Measurements from ENCODE around the gene BTN1A1. TPM values are rescaled to one million over a fixed set of nuclear protein-coding genes. Genes with fewer than 3 reads are reported as not detected.

Gene BTN1A1
- total RNA-seq, 1 experiment from 2014 or later = 0.10 TPM

- Histone ChIP-seq H3K36me3 (ENCODE audit: control insufficient read depth, insufficient read depth, low read length) (no peaks in the 10 kb centered on the region), H3K4me1 (ENCODE audit: control insufficient read depth, insufficient read depth, low read length) (no peaks in the 10 kb centered on the region), H3K4me3 (ENCODE audit: low read depth in 2 of 2, low read length in 2 of 2) (no peak overlapping the region), H3K27ac (ENCODE audit: low read length) (no peak overlapping the region), H3K27me3 (ENCODE audit: control insufficient read depth, insufficient read depth, low read length) (no peaks in the 10 kb centered on the region), H3K9me3 (ENCODE audit: control insufficient read depth, insufficient read depth, low read depth, low read length) (no peaks in the 10 kb centered on the region)
- in situ Hi-C loops (cut with HindIII; ENCODE audit: low pct_unique_long_range_greater_than_20kb, low sequenced_read_pairs) (no loop called here), intact Hi-C loops (cut with micrococcal nuclease; ENCODE audit: unreplicated experiment) (no loop called here)
- ChIA-PET POLR2A (interaction anchor here (0.6 kb wide), 1 partner anchor 176 kb away, joined by 13 read pairs; no protein-coding TSS in a partner anchor), CTCF (no interaction called here)
- TF ChIP-seq TCF7L2 (IDR thresholded peaks at IDR 0.05; ENCODE audit: low read depth, low read length) (no peak), REST (IDR thresholded peaks at IDR 0.05; ENCODE audit: insufficient read depth in 1 of 2, low read depth in 2 of 2, low read length in 1 of 2) (no peak), SIN3A (IDR thresholded peaks at IDR 0.05; ENCODE audit: borderline replicate concordance, insufficient read depth, low read depth, low read length) (no peak), CTCF (IDR thresholded peaks at IDR 0.05) (no peak), POLR2AphosphoS5 (IDR thresholded peaks at IDR 0.05; ENCODE audit: low read depth, low read length) (no peak)
- BruUV-seq (replicated peaks) = no TSS peak
- DNase-seq (ENCODE audit: low read depth, low spot score) (no peak), ATAC-seq (no peak)
These were observed 9.8 kb upstream of the BTN1A1 start for GRCh38 chr6:26489996-26490964.

GRCh38 chr6:26491604-26492003 lies 8.5 kb upstream of the BTN1A1 start:
- H3K36me3 ChIP-seq (ENCODE audit: control insufficient read depth, insufficient read depth, low read length) = no peaks in the 10 kb centered on the region
- POLR2A ChIA-PET = no interaction called here

More at GRCh38 chr6:26491604-26492003, 8.5 kb upstream of the BTN1A1 start:
- no TSS peak for BruUV-seq (replicated peaks)
- no peak overlapping the region for H3K4me3 ChIP-seq (ENCODE audit: low read depth in 2 of 2, low read length in 2 of 2)
- TF ChIP-seq REST (IDR thresholded peaks at IDR 0.05; ENCODE audit: insufficient read depth in 1 of 2, low read depth in 2 of 2, low read length in 1 of 2) = no peak
- TF ChIP-seq POLR2AphosphoS5 (IDR thresholded peaks at IDR 0.05; ENCODE audit: low read depth, low read length) = no peak
- TF ChIP-seq TCF7L2 (IDR thresholded peaks at IDR 0.05; ENCODE audit: low read depth, low read length) = no peak
- TF ChIP-seq CTCF (IDR thresholded peaks at IDR 0.05) = no peak
- TF ChIP-seq SIN3A (IDR thresholded peaks at IDR 0.05; ENCODE audit: borderline replicate concordance, insufficient read depth, low read depth, low read length) = no peak
- no peak for DNase-seq (ENCODE audit: low read depth, low spot score)
- no peak for ATAC-seq
- H3K27ac ChIP-seq (ENCODE audit: low read length) = no peak overlapping the region
- no peaks in the 10 kb centered on the region for H3K27me3 ChIP-seq (ENCODE audit: control insufficient read depth, insufficient read depth, low read length)
- no peaks in the 10 kb centered on the region for H3K4me1 ChIP-seq (ENCODE audit: control insufficient read depth, insufficient read depth, low read length)
- H3K9me3 ChIP-seq (ENCODE audit: control insufficient read depth, insufficient read depth, low read depth, low read length) = no peaks in the 10 kb centered on the region
- CTCF ChIA-PET = no interaction called here
- intact Hi-C loops (cut with micrococcal nuclease; ENCODE audit: unreplicated experiment) = no loop called here
- in situ Hi-C loops (cut with HindIII; ENCODE audit: low pct_unique_long_range_greater_than_20kb, low sequenced_read_pairs) = no loop called here

Measured in Panc1 (cell line).